GM12878 (cell line): ENCODE measurements around the gene ENOX1. TPM values are rescaled to one million over a fixed set of nuclear protein-coding genes. Genes with fewer than 3 reads are reported as not detected.

Experiments
- ATAC-seq: fragments of 200-7000 bp; cut with Tn5 transposase; 3 replicates; pipeline ENCODE4 v1.9.1; 2020; ENCODE audit warnings: mild to moderate bottlenecking, moderate library complexity
- BruUV-seq: library from RNA; stranded (reverse); fragments of 400-500 nt; replicated peaks from 2 replicates; lab custom pipeline; 2021; lab: Mats Ljungman, UMichigan
- CTCF ChIA-PET: fragments of 300-600 bp; sonication (Branson Sonifier 250); formaldehyde crosslinking; extraction: SDS; loops from one replicate; lab custom pipeline; 2021; ENCODE audit warnings: inconsistent platforms; lab: Yijun Ruan, JAX
- POLR2A ChIA-PET: fragments of 350-600 bp; formaldehyde crosslinking; extraction: SDS; loops from one replicate; lab custom pipeline; 2021; ENCODE audit warnings: inconsistent platforms; lab: Charles Lee
- RAD21 ChIA-PET: fragments of 300-600 bp; sonication (Branson Sonifier 250); formaldehyde crosslinking; loops from one replicate; lab custom pipeline; 2023; ENCODE audit warnings: antibody characterized with exemption; ENCODE audit not compliant: unreplicated experiment; lab: Charles Lee
- SMC1A ChIA-PET: fragments of 300-600 bp; sonication (Branson Sonifier 250); formaldehyde crosslinking; loops from one replicate; lab custom pipeline; 2023; ENCODE audit not compliant: unreplicated experiment, uncharacterized antibody; lab: Charles Lee
- DNase-seq: peaks from one replicate; pipeline ENCODE4 v3.0.0-alpha.2; 2011; ENCODE audit warnings: low read depth, low spot score
- FAIRE-seq: peaks from 3 replicates; lab custom pipeline; 2011; peaks lifted over from hg19 to GRCh38; lab: Jason Lieb, UNC
- H2AFZ ChIP-seq: 2 replicates; pipeline ENCODE4 v1.6.0; 2011; ENCODE audit warnings: low read depth, low read length, control low read depth; ENCODE audit not compliant: control insufficient read depth
- H3K27ac ChIP-seq: 2 replicates; pipeline ENCODE4 v1.5.1; 2011; ENCODE audit warnings: control low read depth; ENCODE audit not compliant: control insufficient read depth, insufficient read depth
- H3K27me3 ChIP-seq, 2 experiments: replicated peaks in 1 of 2; 2 replicates each; pipeline versions ENCODE4 v1.6.0 to v1.6.1; 2011; ENCODE audit warnings: low read length in 1 of 2; ENCODE audit not compliant: control insufficient read depth in 2 of 2, insufficient read depth in 2 of 2
- H3K36me3 ChIP-seq, 2 experiments: 2 replicates each; pipeline ENCODE4 v1.5.1; 2011; ENCODE audit warnings: low read length in 1 of 2; ENCODE audit not compliant: control insufficient read depth in 2 of 2, insufficient read depth in 2 of 2
- H3K4me1 ChIP-seq: 2 replicates; pipeline ENCODE4 v1.6.1; 2011; ENCODE audit warnings: mild to moderate bottlenecking, low read length, moderate library complexity, mixed read lengths; ENCODE audit not compliant: control insufficient read depth, insufficient read depth
- H3K4me2 ChIP-seq: 2 replicates; pipeline ENCODE4 v1.6.0; 2011; ENCODE audit warnings: control low read depth; ENCODE audit not compliant: control insufficient read depth, insufficient read depth
- H3K4me3 ChIP-seq: fragments of 200-600 bp; sonication (generic); 2 replicates; pipeline ENCODE4 v1.5.1; 2016
- H3K79me2 ChIP-seq: 2 replicates; pipeline ENCODE4 v1.6.0; 2011; ENCODE audit warnings: low read length; ENCODE audit not compliant: control insufficient read depth, insufficient read depth
- H3K9ac ChIP-seq: 2 replicates; pipeline ENCODE4 v1.8.0; 2011; ENCODE audit warnings: low read length, control low read depth, mixed read lengths; ENCODE audit not compliant: control insufficient read depth, insufficient read depth
- H3K9me3 ChIP-seq: replicated peaks from 3 replicates; pipeline ENCODE4 v1.5.1; 2011; ENCODE audit warnings: mild to moderate bottlenecking, low read length; ENCODE audit not compliant: control insufficient read depth, insufficient read depth
- H4K20me1 ChIP-seq: 2 replicates; pipeline ENCODE4 v1.6.0; 2011; ENCODE audit not compliant: control insufficient read depth, insufficient read depth
- ESRRA ChIP-seq: IDR thresholded peaks from 2 replicates; pipeline ENCODE4 v1.6.1; 2012; ENCODE audit warnings: mild to moderate bottlenecking, low read length, improper control_type of control experiment
- ETV6 ChIP-seq, 2 experiments: fragments of 450-650 bp in 1 of 2; IDR thresholded peaks in 1 of 2; conservative IDR thresholded peaks in 1 of 2; 2 replicates each; pipeline ENCODE4 v1.6.1; 2014; ENCODE audit warnings: antibody characterized with exemption in 1 of 2, borderline replicate concordance in 1 of 2, low read depth in 1 of 2, mild to moderate bottlenecking in 1 of 2, moderate library complexity in 1 of 2
- FOXK2 ChIP-seq: fragments of 450-650 bp; IDR thresholded peaks from 2 replicates; pipeline ENCODE4 v1.6.1; 2017; ENCODE audit warnings: mild to moderate bottlenecking, moderate library complexity
- HDGF ChIP-seq: fragments of 450-650 bp; IDR thresholded peaks from 2 replicates; pipeline ENCODE4 v1.6.1; 2016; ENCODE audit warnings: antibody characterized with exemption
- KDM1A ChIP-seq: fragments of 200-600 bp; sonication (generic); IDR thresholded peaks from 2 replicates; pipeline ENCODE4 v1.6.1; 2016; ENCODE audit warnings: borderline replicate concordance
- MLLT1 ChIP-seq: fragments of 450-650 bp; IDR thresholded peaks from 2 replicates; pipeline ENCODE4 v1.6.1; 2016; ENCODE audit warnings: mild to moderate bottlenecking
- NFIC ChIP-seq: IDR thresholded peaks from 2 replicates; pipeline ENCODE4 v1.6.1; 2012; ENCODE audit warnings: low read depth, mild to moderate bottlenecking, inconsistent platforms, low read length, moderate library complexity
- PML ChIP-seq: IDR thresholded peaks from 2 replicates; pipeline ENCODE4 v1.6.1; 2012; ENCODE audit warnings: low read length, inconsistent platforms
- SMARCA5 ChIP-seq: fragments of 450-650 bp; IDR thresholded peaks from 2 replicates; pipeline ENCODE4 v1.6.1; 2017; ENCODE audit warnings: mild to moderate bottlenecking
- TCF12 ChIP-seq: IDR thresholded peaks from 2 replicates; pipeline ENCODE4 v1.6.1; 2011; ENCODE audit warnings: low read depth, mild to moderate bottlenecking, low read length
- YBX1 ChIP-seq: fragments of 450-650 bp; IDR thresholded peaks from 2 replicates; pipeline ENCODE4 v1.6.1; 2016; ENCODE audit warnings: antibody characterized with exemption
- ZBTB33 ChIP-seq: fragments of 450-650 bp; IDR thresholded peaks from 2 replicates; pipeline ENCODE4 v1.6.1; 2017; ENCODE audit warnings: mild to moderate bottlenecking
- WGBS: methylation state at CpG from one replicate; pipeline ENCODE4 v1.1.6; 2016; ENCODE audit warnings: low lambda C conversion rate; ENCODE audit not compliant: insufficient replicate concordance, insufficient coverage; ENCODE audit errors: missing lambda C conversion rate; 5-methylcytosine and 5-hydroxymethylcytosine counted together
- in situ Hi-C: fragments of 300-500 bp; cut with MboI; formaldehyde crosslinking; loops from 9 replicates; pipeline ENCODE4 v1.14.3; 2018; ENCODE audit warnings: mixed read lengths
- intact Hi-C: fragments of 100-400 bp; cut with micrococcal nuclease; formaldehyde crosslinking; loops from one replicate; pipeline ENCODE4 v1.14.2; 2022; ENCODE audit not compliant: unreplicated experiment
- polyA plus RNA-seq, 11 experiments: library from polyadenylated mRNA; depleted of rRNA in 4 of 11; unstranded in 6 of 11; stranded (reverse) in 5 of 11; fragments of >200 nt; fragmentation: Nextera tagmentation in 4 of 11; fragmentation: Illumina TruSeq in 1 of 11; extraction: Ambion mirVana in 4 of 11; extraction: Trizol in 1 of 11; gene quantifications; 1 replicate in 1 of 11; 2 replicates in 10 of 11; pipeline versions ENCODE4 v1.2.1 to v1.2.3, GENCODE V29; 2011 to 2016; ENCODE audit warnings: inconsistent platforms in 2 of 11, missing spikeins in 2 of 11, low read depth in 1 of 11
- total RNA-seq, 4 experiments: library from RNA; depleted of rRNA in 3 of 4; stranded (reverse); fragments of >200 nt in 3 of 4; fragmentation: Illumina TruSeq in 1 of 4; extraction: Trizol in 1 of 4; gene quantifications; 2 replicates each; pipeline versions ENCODE4 v1.2.1 to v1.2.3, GENCODE V29; 2013 to 2021
- TF ChIP-seq, protein P1 (sequence below): fragments of 450-650 bp; IDR thresholded peaks from 2 replicates; pipeline ENCODE4 v1.6.1; 2017; ENCODE audit warnings: borderline replicate concordance
- TF ChIP-seq, protein P2 (sequence below): IDR thresholded peaks from 2 replicates; pipeline ENCODE4 v1.6.1; 2011; ENCODE audit warnings: borderline replicate concordance, low read depth, mild to moderate bottlenecking, moderate library complexity, low read length; ENCODE audit not compliant: insufficient read depth, poor library complexity, severe bottlenecking
- TF ChIP-seq, protein P3 (sequence below): fragments of 450-650 bp; conservative IDR thresholded peaks from 2 replicates; pipeline ENCODE4 v1.6.1; 2017; ENCODE audit warnings: mild to moderate bottlenecking, moderate library complexity

ENOX1 gene
- total and polyA plus RNA-seq, 10 of the 15 experiments (the other 5 are each of a cell fraction or from before 2014, with no cell fraction given): 0.11 to 0.26 (median 0.15) TPM

- TF ChIP-seq, protein P1, sequence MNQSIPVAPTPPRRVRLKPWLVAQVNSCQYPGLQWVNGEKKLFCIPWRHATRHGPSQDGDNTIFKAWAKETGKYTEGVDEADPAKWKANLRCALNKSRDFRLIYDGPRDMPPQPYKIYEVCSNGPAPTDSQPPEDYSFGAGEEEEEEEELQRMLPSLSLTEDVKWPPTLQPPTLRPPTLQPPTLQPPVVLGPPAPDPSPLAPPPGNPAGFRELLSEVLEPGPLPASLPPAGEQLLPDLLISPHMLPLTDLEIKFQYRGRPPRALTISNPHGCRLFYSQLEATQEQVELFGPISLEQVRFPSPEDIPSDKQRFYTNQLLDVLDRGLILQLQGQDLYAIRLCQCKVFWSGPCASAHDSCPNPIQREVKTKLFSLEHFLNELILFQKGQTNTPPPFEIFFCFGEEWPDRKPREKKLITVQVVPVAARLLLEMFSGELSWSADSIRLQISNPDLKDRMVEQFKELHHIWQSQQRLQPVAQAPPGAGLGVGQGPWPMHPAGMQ: no peak
Observed at GRCh38 chr13:43251961-43252360, 534.8 kb downstream of the ENOX1 start (continued).

DNA sequence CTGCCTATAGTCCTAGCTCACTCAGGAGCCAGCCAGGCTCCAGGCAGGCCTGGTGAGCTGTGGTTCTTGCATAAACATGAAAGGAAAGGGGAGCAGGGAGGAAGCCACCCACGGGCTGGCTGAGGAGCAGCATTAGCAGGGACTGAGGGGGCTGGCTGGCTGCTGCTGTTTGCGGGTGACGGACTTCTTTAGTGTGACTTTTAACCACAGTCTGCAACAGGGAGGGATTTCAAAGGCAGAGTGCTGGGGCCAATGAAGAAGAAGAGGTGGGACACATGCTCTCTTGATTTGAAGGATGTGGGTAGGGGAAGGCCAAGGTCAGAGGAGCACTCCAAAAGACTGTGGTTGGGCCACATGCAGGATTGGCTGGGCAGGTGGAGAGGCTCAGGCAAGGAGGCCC, 540.4 kb downstream of the ENOX1 start:
- POLR2A ChIA-PET: no interaction called here
- SMC1A ChIA-PET: no interaction called here
- 67% methylated on average over 3 of the region's 3 CpGs for WGBS
- H4K20me1 ChIP-seq: no peaks in the 10 kb centered on the region
- BruUV-seq: no TSS peak
- H3K79me2 ChIP-seq: no peaks in the 10 kb centered on the region
- FAIRE-seq: no peak
- intact Hi-C loops: no loop called here
- H3K9me3 ChIP-seq: no peaks in the 10 kb centered on the region
- H3K27me3 ChIP-seq: no peaks in the 10 kb centered on the region
- no peak overlapping the region for H3K27ac ChIP-seq
- H3K4me1 ChIP-seq: peaks cover 2% of the 10 kb centered on the region
- no peak overlapping the region for H2AFZ ChIP-seq
- no peaks in the 10 kb centered on the region for H3K36me3 ChIP-seq
- no peak for ATAC-seq
- TF ChIP-seq KDM1A (no peak), YBX1 (no peak), HDGF (no peak), ZBTB33 (no peak), NFIC (no peak), MLLT1 (no peak), SMARCA5 (no peak), FOXK2 (no peak), TCF12 (no peak), ESRRA (no peak), ETV6 (conservative IDR thresholded peaks at IDR 0.05 in 1 of 2, IDR thresholded peaks at IDR 0.05 in 1 of 2; ENCODE audit: borderline replicate concordance in 1 of 2, low read depth in 1 of 2) (no peak), PML (no peak)
- TF ChIP-seq, protein P2, sequence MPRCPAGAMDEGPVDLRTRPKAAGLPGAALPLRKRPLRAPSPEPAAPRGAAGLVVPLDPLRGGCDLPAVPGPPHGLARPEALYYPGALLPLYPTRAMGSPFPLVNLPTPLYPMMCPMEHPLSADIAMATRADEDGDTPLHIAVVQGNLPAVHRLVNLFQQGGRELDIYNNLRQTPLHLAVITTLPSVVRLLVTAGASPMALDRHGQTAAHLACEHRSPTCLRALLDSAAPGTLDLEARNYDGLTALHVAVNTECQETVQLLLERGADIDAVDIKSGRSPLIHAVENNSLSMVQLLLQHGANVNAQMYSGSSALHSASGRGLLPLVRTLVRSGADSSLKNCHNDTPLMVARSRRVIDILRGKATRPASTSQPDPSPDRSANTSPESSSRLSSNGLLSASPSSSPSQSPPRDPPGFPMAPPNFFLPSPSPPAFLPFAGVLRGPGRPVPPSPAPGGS: no peak
- TF ChIP-seq, protein P3, sequence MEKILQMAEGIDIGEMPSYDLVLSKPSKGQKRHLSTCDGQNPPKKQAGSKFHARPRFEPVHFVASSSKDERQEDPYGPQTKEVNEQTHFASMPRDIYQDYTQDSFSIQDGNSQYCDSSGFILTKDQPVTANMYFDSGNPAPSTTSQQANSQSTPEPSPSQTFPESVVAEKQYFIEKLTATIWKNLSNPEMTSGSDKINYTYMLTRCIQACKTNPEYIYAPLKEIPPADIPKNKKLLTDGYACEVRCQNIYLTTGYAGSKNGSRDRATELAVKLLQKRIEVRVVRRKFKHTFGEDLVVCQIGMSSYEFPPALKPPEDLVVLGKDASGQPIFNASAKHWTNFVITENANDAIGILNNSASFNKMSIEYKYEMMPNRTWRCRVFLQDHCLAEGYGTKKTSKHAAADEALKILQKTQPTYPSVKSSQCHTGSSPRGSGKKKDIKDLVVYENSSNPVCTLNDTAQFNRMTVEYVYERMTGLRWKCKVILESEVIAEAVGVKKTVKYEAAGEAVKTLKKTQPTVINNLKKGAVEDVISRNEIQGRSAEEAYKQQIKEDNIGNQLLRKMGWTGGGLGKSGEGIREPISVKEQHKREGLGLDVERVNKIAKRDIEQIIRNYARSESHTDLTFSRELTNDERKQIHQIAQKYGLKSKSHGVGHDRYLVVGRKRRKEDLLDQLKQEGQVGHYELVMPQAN: no peak
- in situ Hi-C loops: no loop called here
- no peak overlapping the region for H3K9ac ChIP-seq
- no peak for DNase-seq
- CTCF ChIA-PET: no interaction called here
- H3K4me2 ChIP-seq: no peak overlapping the region
- H3K4me3 ChIP-seq: no peak overlapping the region
- RAD21 ChIA-PET: interaction anchor here (0.5 to 0.6 kb wide), 2 partner anchors 63 to 143 kb away, joined by 3 to 6 read pairs; no protein-coding TSS in a partner anchor
